ENCODE results near the gene TRAK2. TPM values are rescaled to one million over a fixed set of nuclear protein-coding genes. Genes with fewer than 3 reads are reported as not detected.

Gene TRAK2
- total and polyA plus RNA-seq, 2 of the 13 experiments (the other 11 are each of a cell fraction or from before 2014, with no cell fraction given) = 7.7 to 21.0 TPM

DNA sequence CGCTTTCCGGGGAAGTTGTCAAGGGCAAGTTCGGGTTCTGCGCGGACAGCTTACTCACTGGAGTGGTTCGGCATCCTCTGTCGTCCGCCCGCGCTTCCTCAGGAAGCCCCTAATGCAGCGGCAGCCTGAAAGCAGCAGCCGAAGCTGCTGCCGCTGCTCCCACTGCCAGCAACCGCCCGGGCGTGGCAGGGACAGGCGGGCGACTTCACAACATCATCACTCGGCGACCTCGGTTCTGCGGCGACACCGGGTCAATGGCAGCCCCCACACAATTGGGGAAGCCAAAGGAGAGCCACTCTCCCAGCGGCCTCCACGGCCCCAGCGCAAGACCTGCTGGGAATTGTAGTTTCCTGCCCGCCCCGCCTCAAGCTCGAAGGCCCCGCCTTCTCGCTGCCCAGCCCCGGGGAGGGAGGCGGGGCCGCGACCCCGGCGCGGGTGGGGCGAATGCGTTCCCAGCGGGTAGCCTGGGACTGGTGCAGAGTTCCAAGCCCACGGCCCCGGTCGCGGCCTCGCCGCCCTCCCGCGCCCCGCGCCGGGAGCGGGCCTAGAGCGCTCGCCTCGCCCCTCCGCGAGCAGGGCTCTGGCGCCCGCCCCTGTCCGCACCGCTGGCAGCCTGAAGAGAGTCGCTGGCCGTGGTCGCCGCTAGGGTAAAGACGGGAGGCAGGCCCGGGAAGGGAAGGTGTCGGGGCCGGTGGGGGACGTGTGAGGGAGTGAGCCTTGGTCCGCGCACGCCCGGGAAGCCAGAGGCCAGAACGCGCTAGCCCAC, at the start of gene TRAK2, which contains the start of gene STRADB (continued):
- TF ChIP-seq MTA1 (CRISPR knock-in tag; IDR thresholded peaks at IDR 0.05; ENCODE audit: borderline replicate concordance) = peak; percentile 88; the same call in 1 of the 2 replicates
- no peak for TF ChIP-seq CC2D1A (CRISPR knock-in tag; IDR thresholded peaks at IDR 0.05)
- TF ChIP-seq, protein P1, sequence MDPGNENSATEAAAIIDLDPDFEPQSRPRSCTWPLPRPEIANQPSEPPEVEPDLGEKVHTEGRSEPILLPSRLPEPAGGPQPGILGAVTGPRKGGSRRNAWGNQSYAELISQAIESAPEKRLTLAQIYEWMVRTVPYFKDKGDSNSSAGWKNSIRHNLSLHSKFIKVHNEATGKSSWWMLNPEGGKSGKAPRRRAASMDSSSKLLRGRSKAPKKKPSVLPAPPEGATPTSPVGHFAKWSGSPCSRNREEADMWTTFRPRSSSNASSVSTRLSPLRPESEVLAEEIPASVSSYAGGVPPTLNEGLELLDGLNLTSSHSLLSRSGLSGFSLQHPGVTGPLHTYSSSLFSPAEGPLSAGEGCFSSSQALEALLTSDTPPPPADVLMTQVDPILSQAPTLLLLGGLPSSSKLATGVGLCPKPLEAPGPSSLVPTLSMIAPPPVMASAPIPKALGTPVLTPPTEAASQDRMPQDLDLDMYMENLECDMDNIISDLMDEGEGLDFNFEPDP (CRISPR knock-in tag; conservative IDR thresholded peaks at IDR 0.05) = no peak
- peak; percentile 85; the same call in 1 of the 2 replicates for TF ChIP-seq ZNF333 (CRISPR knock-in tag; IDR thresholded peaks at IDR 0.05; ENCODE audit: borderline replicate concordance)
- TF ChIP-seq HNRNPL (IDR thresholded peaks at IDR 0.05; ENCODE audit: low read depth, low read length) = 0 out of 2 replicates have a peak, but pooled peaks have one; percentile 50
- TF ChIP-seq, protein P2, sequence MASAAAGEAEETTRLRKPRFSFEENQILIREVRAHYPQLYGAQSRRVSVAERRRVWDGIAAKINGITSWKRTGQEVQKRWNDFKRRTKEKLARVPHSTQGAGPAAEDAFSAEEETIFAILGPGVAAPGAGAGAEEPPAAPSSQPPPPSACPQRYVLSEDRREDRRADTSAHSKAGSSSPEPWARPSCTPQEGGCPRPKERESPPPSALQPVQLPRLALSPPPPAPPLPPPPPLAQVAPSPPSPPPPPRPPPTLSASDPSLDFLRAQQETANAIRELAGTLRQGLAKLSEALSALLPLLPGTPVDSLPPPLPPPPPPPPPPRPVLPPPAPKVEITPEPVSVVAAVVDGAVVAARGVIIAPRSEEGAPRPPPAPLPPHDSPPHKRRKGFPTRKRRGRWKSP (CRISPR knock-in tag; IDR thresholded peaks at IDR 0.05) = peak; percentile 73; the same call in 1 of the 2 replicates
- TF ChIP-seq HCFC1 (IDR thresholded peaks at IDR 0.05; ENCODE audit: low read depth, low read length) = peak; percentile 97
- TF ChIP-seq ZNF143 (CRISPR knock-in tag; IDR thresholded peaks at IDR 0.05) = peak; percentile 94
- peak; percentile 31 for TF ChIP-seq ETV6 (CRISPR knock-in tag; conservative IDR thresholded peaks at IDR 0.05)
- TF ChIP-seq JUNB (CRISPR knock-in tag; IDR thresholded peaks at IDR 0.05; ENCODE audit: borderline replicate concordance) = no peak
- TF ChIP-seq, protein P3, sequence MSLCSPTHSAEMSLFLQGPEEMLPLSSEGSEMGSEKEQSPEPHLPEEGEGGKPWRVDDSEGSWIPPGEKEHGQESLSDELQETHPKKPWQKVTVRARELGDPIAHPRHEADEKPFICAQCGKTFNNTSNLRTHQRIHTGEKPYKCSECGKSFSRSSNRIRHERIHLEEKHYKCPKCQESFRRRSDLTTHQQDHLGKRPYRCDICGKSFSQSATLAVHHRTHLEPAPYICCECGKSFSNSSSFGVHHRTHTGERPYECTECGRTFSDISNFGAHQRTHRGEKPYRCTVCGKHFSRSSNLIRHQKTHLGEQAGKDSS (CRISPR knock-in tag; IDR thresholded peaks at IDR 0.05; ENCODE audit: borderline replicate concordance, low read depth) = peak; percentile 20
- TF ChIP-seq, protein P4, sequence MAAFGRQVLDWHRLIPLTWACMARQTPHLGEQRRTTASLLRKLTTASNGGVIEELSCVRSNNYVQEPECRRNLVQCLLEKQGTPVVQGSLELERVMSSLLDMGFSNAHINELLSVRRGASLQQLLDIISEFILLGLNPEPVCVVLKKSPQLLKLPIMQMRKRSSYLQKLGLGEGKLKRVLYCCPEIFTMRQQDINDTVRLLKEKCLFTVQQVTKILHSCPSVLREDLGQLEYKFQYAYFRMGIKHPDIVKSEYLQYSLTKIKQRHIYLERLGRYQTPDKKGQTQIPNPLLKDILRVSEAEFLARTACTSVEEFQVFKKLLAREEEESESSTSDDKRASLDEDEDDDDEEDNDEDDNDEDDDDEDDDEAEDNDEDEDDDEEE (CRISPR knock-in tag; IDR thresholded peaks at IDR 0.05) = peak; percentile 79; the same call in 1 of the 2 replicates
- TF ChIP-seq FOXK2 (IDR thresholded peaks at IDR 0.05) = peak; percentile 84
- peak; percentile 76 for TF ChIP-seq ZNF891 (CRISPR knock-in tag; IDR thresholded peaks at IDR 0.05)
- peak; percentile 98 for TF ChIP-seq POLR2G (IDR thresholded peaks at IDR 0.05; ENCODE audit: low read depth, low read length)
- TF ChIP-seq, protein P5, sequence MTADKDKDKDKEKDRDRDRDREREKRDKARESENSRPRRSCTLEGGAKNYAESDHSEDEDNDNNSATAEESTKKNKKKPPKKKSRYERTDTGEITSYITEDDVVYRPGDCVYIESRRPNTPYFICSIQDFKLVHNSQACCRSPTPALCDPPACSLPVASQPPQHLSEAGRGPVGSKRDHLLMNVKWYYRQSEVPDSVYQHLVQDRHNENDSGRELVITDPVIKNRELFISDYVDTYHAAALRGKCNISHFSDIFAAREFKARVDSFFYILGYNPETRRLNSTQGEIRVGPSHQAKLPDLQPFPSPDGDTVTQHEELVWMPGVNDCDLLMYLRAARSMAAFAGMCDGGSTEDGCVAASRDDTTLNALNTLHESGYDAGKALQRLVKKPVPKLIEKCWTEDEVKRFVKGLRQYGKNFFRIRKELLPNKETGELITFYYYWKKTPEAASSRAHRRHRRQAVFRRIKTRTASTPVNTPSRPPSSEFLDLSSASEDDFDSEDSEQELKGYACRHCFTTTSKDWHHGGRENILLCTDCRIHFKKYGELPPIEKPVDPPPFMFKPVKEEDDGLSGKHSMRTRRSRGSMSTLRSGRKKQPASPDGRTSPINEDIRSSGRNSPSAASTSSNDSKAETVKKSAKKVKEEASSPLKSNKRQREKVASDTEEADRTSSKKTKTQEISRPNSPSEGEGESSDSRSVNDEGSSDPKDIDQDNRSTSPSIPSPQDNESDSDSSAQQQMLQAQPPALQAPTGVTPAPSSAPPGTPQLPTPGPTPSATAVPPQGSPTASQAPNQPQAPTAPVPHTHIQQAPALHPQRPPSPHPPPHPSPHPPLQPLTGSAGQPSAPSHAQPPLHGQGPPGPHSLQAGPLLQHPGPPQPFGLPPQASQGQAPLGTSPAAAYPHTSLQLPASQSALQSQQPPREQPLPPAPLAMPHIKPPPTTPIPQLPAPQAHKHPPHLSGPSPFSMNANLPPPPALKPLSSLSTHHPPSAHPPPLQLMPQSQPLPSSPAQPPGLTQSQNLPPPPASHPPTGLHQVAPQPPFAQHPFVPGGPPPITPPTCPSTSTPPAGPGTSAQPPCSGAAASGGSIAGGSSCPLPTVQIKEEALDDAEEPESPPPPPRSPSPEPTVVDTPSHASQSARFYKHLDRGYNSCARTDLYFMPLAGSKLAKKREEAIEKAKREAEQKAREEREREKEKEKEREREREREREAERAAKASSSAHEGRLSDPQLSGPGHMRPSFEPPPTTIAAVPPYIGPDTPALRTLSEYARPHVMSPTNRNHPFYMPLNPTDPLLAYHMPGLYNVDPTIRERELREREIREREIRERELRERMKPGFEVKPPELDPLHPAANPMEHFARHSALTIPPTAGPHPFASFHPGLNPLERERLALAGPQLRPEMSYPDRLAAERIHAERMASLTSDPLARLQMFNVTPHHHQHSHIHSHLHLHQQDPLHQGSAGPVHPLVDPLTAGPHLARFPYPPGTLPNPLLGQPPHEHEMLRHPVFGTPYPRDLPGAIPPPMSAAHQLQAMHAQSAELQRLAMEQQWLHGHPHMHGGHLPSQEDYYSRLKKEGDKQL (CRISPR knock-in tag; IDR thresholded peaks at IDR 0.05; ENCODE audit: low read depth) = peak; percentile 50; the same call in 1 of the 2 replicates
- no peak for TF ChIP-seq HDAC6 (IDR thresholded peaks at IDR 0.05; ENCODE audit: low read depth, low read length)
- TF ChIP-seq, protein P6, sequence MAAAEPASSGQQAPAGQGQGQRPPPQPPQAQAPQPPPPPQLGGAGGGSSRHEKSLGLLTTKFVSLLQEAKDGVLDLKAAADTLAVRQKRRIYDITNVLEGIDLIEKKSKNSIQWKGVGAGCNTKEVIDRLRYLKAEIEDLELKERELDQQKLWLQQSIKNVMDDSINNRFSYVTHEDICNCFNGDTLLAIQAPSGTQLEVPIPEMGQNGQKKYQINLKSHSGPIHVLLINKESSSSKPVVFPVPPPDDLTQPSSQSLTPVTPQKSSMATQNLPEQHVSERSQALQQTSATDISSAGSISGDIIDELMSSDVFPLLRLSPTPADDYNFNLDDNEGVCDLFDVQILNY (CRISPR knock-in tag; conservative IDR thresholded peaks at IDR 0.05) = peak; percentile 26; the same call in 1 of the 2 replicates

Measured in HepG2 (cell line).